Measurements from ENCODE around the gene COL4A6.

DNA sequence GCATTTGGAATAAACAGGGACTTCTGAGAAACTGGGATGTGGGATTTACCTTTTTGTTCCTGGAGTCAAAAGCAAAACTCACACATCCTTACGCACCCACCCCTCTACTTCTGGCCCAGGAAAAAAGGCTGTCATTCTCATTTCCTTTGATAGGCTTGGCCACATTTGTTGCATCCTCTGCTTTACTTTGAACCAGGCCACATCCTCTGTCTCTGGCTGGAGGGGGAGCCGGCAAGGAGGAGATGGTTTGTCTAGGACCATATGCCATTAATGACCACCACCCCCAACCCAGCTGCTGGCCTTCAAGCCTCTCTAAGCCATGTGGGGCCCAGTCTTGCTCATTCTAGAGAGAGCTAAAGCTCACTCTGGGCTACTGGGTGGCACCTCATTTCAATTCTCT, 282.1 kb downstream of the COL4A6 start:
- TF ChIP-seq POLR2A (IDR thresholded peaks at IDR 0.05) (no peak), POLR2AphosphoS5 (IDR thresholded peaks at IDR 0.05) (no peak), CTCF (IDR thresholded peaks at IDR 0.05) (no peak)

Measured in breast epithelium (tissue), 3 donors.